H1 (cell line): ENCODE measurements around the gene MYRIP. TPM values are rescaled to one million over a fixed set of nuclear protein-coding genes. Genes with fewer than 3 reads are reported as not detected.

Experiments used
- CTCF ChIA-PET: fragments of 300-600 bp; sonication (Branson Sonifier 250); formaldehyde crosslinking; loops from one replicate; lab custom pipeline; 2021; ENCODE audit not compliant: partially characterized antibody; lab: Charles Lee
- POLR2A ChIA-PET: fragments of 300-600 bp; sonication (Branson Sonifier 250); formaldehyde crosslinking; loops from one replicate; lab custom pipeline; 2021; ENCODE audit warnings: inconsistent platforms; ENCODE audit not compliant: partially characterized antibody; lab: Charles Lee
- DNase-seq, 2 experiments: peaks; one replicate each; pipeline versions ENCODE4 v3.0.0 to v3.0.0-alpha.2; 2010 to 2022; ENCODE audit warnings: low spot score in 2 of 2, low read depth in 1 of 2, mixed read lengths in 1 of 2
- FAIRE-seq: peaks from 2 replicates; lab custom pipeline; 2011; peaks lifted over from hg19 to GRCh38; lab: Jason Lieb, UNC
- H2AFZ ChIP-seq: 2 replicates; pipeline ENCODE4 v1.8.1; 2012; ENCODE audit warnings: low read length, inconsistent platforms
- H2AK5ac ChIP-seq: 2 replicates; pipeline ENCODE4 v1.6.1; 2013; ENCODE audit warnings: low read depth, low read length
- H2BK120ac ChIP-seq: replicated peaks from 2 replicates; pipeline ENCODE3; 2013; ENCODE audit warnings: low read depth, low read length, inconsistent platforms
- H2BK12ac ChIP-seq: 2 replicates; pipeline ENCODE4 v1.6.1; 2013; ENCODE audit warnings: low read depth, low read length
- H2BK15ac ChIP-seq: 2 replicates; pipeline ENCODE4 v1.6.1; 2013; ENCODE audit warnings: low read length
- H2BK20ac ChIP-seq: 2 replicates; pipeline ENCODE4 v1.6.1; 2013; ENCODE audit warnings: low read length
- H2BK5ac ChIP-seq: 2 replicates; pipeline ENCODE4 v1.6.1; 2013; ENCODE audit warnings: low read depth, low read length
- H3K14ac ChIP-seq: 2 replicates; pipeline ENCODE4 v1.6.1; 2013; ENCODE audit warnings: inconsistent platforms; ENCODE audit not compliant: insufficient read length
- H3K18ac ChIP-seq: 2 replicates; pipeline ENCODE4 v1.6.1; 2013; ENCODE audit warnings: low read length; ENCODE audit errors: extremely low read depth
- H3K23ac ChIP-seq: 2 replicates; pipeline ENCODE4 v1.6.1; 2013; ENCODE audit warnings: inconsistent platforms; ENCODE audit not compliant: insufficient read length
- H3K23me2 ChIP-seq: 2 replicates; pipeline ENCODE4 v1.6.1; 2013; ENCODE audit warnings: low read depth, low read length
- H3K27ac ChIP-seq: 2 replicates; pipeline ENCODE4 v1.6.1; 2011; ENCODE audit warnings: low read depth, low read length, inconsistent platforms
- H3K27me3 ChIP-seq, 4 experiments: replicated peaks in 1 of 4; 1 replicate in 1 of 4; 2 replicates in 3 of 4; pipeline versions ENCODE4 v1.6.1 to v1.8.1; 2011 to 2013; ENCODE audit warnings: low read length in 3 of 4, mild to moderate bottlenecking in 3 of 4, inconsistent platforms in 2 of 4, mixed read lengths in 2 of 4, moderate library complexity in 1 of 4; ENCODE audit not compliant: control insufficient read depth in 3 of 4, insufficient read depth in 3 of 4; ENCODE audit errors: extremely low read depth in 1 of 4
- H3K36me3 ChIP-seq, 4 experiments: 2 replicates each; pipeline versions ENCODE4 v1.6.1 to v1.8.1; 2011 to 2013; ENCODE audit warnings: mild to moderate bottlenecking in 4 of 4, low read length in 3 of 4, moderate library complexity in 2 of 4, control low read depth in 1 of 4, inconsistent platforms in 1 of 4; ENCODE audit not compliant: insufficient read depth in 4 of 4, control insufficient read depth in 2 of 4
- H3K4ac ChIP-seq: replicated peaks from 2 replicates; pipeline ENCODE3; 2013; ENCODE audit warnings: low read length, low read depth, mixed read lengths, inconsistent platforms; ENCODE audit not compliant: insufficient read length
- H3K4me1 ChIP-seq, 4 experiments: replicated peaks in 1 of 4; 1 replicate in 1 of 4; 2 replicates in 3 of 4; pipeline versions ENCODE4 v1.6.1 to v1.8.1; 2011 to 2013; ENCODE audit warnings: low read length in 3 of 4, inconsistent platforms in 2 of 4, mixed read lengths in 1 of 4; ENCODE audit not compliant: insufficient read depth in 4 of 4, control insufficient read depth in 3 of 4
- H3K4me2 ChIP-seq, 2 experiments: 2 replicates each; pipeline versions ENCODE4 v1.6.1 to v1.8.1; 2011 to 2013; ENCODE audit warnings: low read depth in 2 of 2, low read length in 2 of 2, control low read depth in 1 of 2, inconsistent platforms in 1 of 2, mild to moderate bottlenecking in 1 of 2; ENCODE audit not compliant: insufficient read depth in 1 of 2
- H3K4me3 ChIP-seq, 4 experiments: fragments of 200-600, 300-600 bp in 1 of 4; sonication (generic), shearing (Covaris generic), sonication (Bioruptor Twin) in 1 of 4; 2 replicates each; pipeline versions ENCODE4 v1.5.1 to v1.8.1; 2011 to 2016; ENCODE audit warnings: low read length in 4 of 4, low read depth in 3 of 4, control low read depth in 2 of 4, inconsistent platforms in 2 of 4, mild to moderate bottlenecking in 2 of 4, mixed read lengths in 1 of 4, moderate library complexity in 1 of 4; ENCODE audit not compliant: insufficient read depth in 2 of 4; ENCODE audit errors: extremely low read depth in 1 of 4
- H3K56ac ChIP-seq: replicated peaks from 2 replicates; pipeline ENCODE3; 2013; ENCODE audit warnings: low read depth, mild to moderate bottlenecking, mixed read lengths, low read length, inconsistent platforms; ENCODE audit not compliant: insufficient read length
- H3K79me1 ChIP-seq: 2 replicates; pipeline ENCODE4 v1.6.1; 2013; ENCODE audit warnings: low read depth, low read length, control low read depth
- H3K79me2 ChIP-seq, 2 experiments: 2 replicates each; pipeline versions ENCODE4 v1.6.1 to v1.8.1; 2012 to 2013; ENCODE audit warnings: low read length in 2 of 2, mild to moderate bottlenecking in 2 of 2, inconsistent platforms in 1 of 2; ENCODE audit not compliant: insufficient read depth in 2 of 2, control insufficient read depth in 1 of 2
- H3K9ac ChIP-seq, 4 experiments: replicated peaks in 1 of 4; 1 replicate in 1 of 4; 2 replicates in 3 of 4; pipeline versions ENCODE4 v1.6.1 to v1.8.1; 2011 to 2013; ENCODE audit warnings: low read depth in 3 of 4, low read length in 3 of 4, control low read depth in 2 of 4, mild to moderate bottlenecking in 2 of 4, moderate library complexity in 2 of 4, inconsistent platforms in 1 of 4; ENCODE audit errors: extremely low read depth in 1 of 4
- H3K9me3 ChIP-seq, 2 experiments: 2 replicates each; pipeline versions ENCODE4 v1.6.1 to v1.8.1; 2012 to 2013; ENCODE audit warnings: mild to moderate bottlenecking in 2 of 2, moderate library complexity in 2 of 2, control low read depth in 1 of 2, inconsistent platforms in 1 of 2, low read depth in 1 of 2, low read length in 1 of 2, mixed read lengths in 1 of 2; ENCODE audit not compliant: insufficient read depth in 2 of 2
- H4K20me1 ChIP-seq, 2 experiments: replicated peaks in 1 of 2; 2 replicates each; pipeline versions ENCODE3 to v1.8.1; 2011 to 2013; ENCODE audit warnings: inconsistent platforms in 2 of 2, low read length in 2 of 2, mild to moderate bottlenecking in 1 of 2; ENCODE audit not compliant: insufficient read depth in 2 of 2, control insufficient read depth in 1 of 2
- H4K5ac ChIP-seq: 2 replicates; pipeline ENCODE4 v1.6.1; 2013; ENCODE audit warnings: low read length, low read depth, mixed read lengths, inconsistent platforms; ENCODE audit not compliant: insufficient read length
- H4K8ac ChIP-seq: 2 replicates; pipeline ENCODE4 v1.8.0; 2013; ENCODE audit warnings: mild to moderate bottlenecking, moderate library complexity, low read length, inconsistent platforms; ENCODE audit not compliant: insufficient read depth; ENCODE audit errors: extremely low read depth
- H4K91ac ChIP-seq: replicated peaks from 2 replicates; pipeline ENCODE3; 2013; ENCODE audit warnings: low read length, mixed read lengths, inconsistent platforms; ENCODE audit not compliant: insufficient read length
- BCL11A ChIP-seq, 2 experiments: IDR thresholded peaks; one replicate each; pipeline ENCODE4 v1.6.1; 2011; ENCODE audit warnings: low read depth in 2 of 2, low read length in 2 of 2, mild to moderate bottlenecking in 2 of 2
- CREB1 ChIP-seq: IDR thresholded peaks from 2 replicates; pipeline ENCODE4 v1.6.1; 2012; ENCODE audit warnings: inconsistent platforms
- EP300 ChIP-seq, 2 experiments: IDR thresholded peaks; 1 replicate in 1 of 2; 2 replicates in 1 of 2; pipeline ENCODE4 v1.6.1; 2011 to 2012; ENCODE audit warnings: low read depth in 2 of 2, low read length in 2 of 2, mild to moderate bottlenecking in 2 of 2, borderline replicate concordance in 1 of 2, inconsistent platforms in 1 of 2, moderate library complexity in 1 of 2
- EZH2 ChIP-seq: fragments of 200-600 bp; sonication (generic); IDR thresholded peaks from 2 replicates; pipeline ENCODE4 v1.7.1; 2012; ENCODE audit warnings: low read depth, mild to moderate bottlenecking, moderate library complexity, low read length, inconsistent platforms; ENCODE audit not compliant: severe bottlenecking
- POU5F1 ChIP-seq: IDR thresholded peaks from 2 replicates; pipeline ENCODE4 v1.6.1; 2011; ENCODE audit warnings: low read depth, mild to moderate bottlenecking, low read length, moderate library complexity
- RAD21 ChIP-seq, 2 experiments: IDR thresholded peaks in 1 of 2; conservative IDR thresholded peaks in 1 of 2; 2 replicates each; pipeline ENCODE4 v1.6.1; 2011; ENCODE audit warnings: low read depth in 2 of 2, low read length in 2 of 2, improper control_type of control experiment in 1 of 2, inconsistent platforms in 1 of 2, mild to moderate bottlenecking in 1 of 2, moderate library complexity in 1 of 2
- RXRA ChIP-seq: IDR thresholded peaks from 2 replicates; pipeline ENCODE4 v1.6.1; 2011; ENCODE audit warnings: low read depth, mild to moderate bottlenecking, low read length, moderate library complexity; ENCODE audit not compliant: insufficient read depth
- SIN3A ChIP-seq, 2 experiments: IDR thresholded peaks in 1 of 2; conservative IDR thresholded peaks in 1 of 2; 2 replicates each; pipeline ENCODE4 v1.6.1; 2011 to 2012; ENCODE audit warnings: low read length in 2 of 2, improper control_type of control experiment in 1 of 2, low read depth in 1 of 2, mild to moderate bottlenecking in 1 of 2
- TBP ChIP-seq: IDR thresholded peaks from 2 replicates; pipeline ENCODE4 v1.6.1; 2011; ENCODE audit warnings: low read depth, low read length, improper control_type of control experiment
- WGBS, 2 experiments: shearing (Covaris generic) in 1 of 2; methylation state at CpG; one replicate each; pipeline versions ENCODE4 v1.1.6 to v1.1.7; 2013 to 2015; ENCODE audit warnings: low lambda C conversion rate in 2 of 2, mixed read lengths in 2 of 2, inconsistent platforms in 1 of 2, low coverage in 1 of 2, missing lambda C conversion rate in 1 of 2; ENCODE audit not compliant: insufficient replicate concordance in 2 of 2, insufficient coverage in 1 of 2, insufficient read length in 1 of 2; ENCODE audit errors: extremely low coverage in 1 of 2, missing lambda C conversion rate in 1 of 2; 5-methylcytosine and 5-hydroxymethylcytosine counted together
- polyA plus RNA-seq, 7 experiments: library from polyadenylated mRNA; depleted of rRNA in 3 of 7; stranded (reverse) in 5 of 7; unstranded in 2 of 7; fragments of >200 nt in 5 of 7; fragments of 200-250 nt in 2 of 7; gene quantifications; 1 replicate in 5 of 7; 2 replicates in 1 of 7; 4 replicates in 1 of 7; pipeline versions ENCODE4 v1.2.1 to v1.2.3, GENCODE V29; 2011 to 2013; ENCODE audit warnings: missing spikeins in 2 of 7, mixed read lengths in 2 of 7
- total RNA-seq: library from RNA; stranded (reverse); fragmentation: NEBNext Ultra II Directional; extraction: Animal tissue kit (Norgen Biotek cat#: 25700); gene quantifications from 2 replicates; pipeline ENCODE4 v1.2.1, GENCODE V29; 2021
- TF ChIP-seq, protein P1 (sequence below): IDR thresholded peaks from 2 replicates; pipeline ENCODE4 v1.6.1; 2012; ENCODE audit warnings: inconsistent platforms

Gene MYRIP
- total and polyA plus RNA-seq, 2 of the 8 experiments (the other 6 are each of a cell fraction or from before 2014, with no cell fraction given): 0.54 to 4.3 TPM

DNA sequence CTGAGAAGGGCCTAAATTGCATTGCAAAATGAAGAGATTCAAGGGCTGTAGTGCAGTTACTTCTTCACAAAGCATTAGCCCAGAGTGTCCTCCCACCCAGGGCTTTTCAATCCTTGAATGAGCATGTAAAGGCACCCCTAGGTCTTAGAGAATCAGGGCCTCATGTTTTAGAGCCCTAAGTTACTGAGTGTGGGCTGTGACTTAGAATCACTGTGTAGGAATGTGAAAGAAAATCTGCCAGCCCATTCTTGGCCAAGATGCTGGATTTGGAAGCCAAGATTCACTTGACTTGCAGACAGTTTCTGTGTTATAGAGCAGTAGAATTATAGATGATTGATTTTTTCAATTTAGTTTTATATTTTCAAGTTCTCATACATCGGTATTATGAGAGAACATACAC, 153.2 kb downstream of the MYRIP start:
- Histone ChIP-seq H3K9me3 (no peaks in the 10 kb centered on the region), H2BK120ac (no peak overlapping the region), H3K79me2 (no peaks in the 10 kb centered on the region), H4K20me1 (peaks cover 0 to 2% of the 10 kb centered on the region in 2 experiments), H2BK5ac (no peak overlapping the region), H3K79me1 (no peaks in the 10 kb centered on the region), H3K14ac (no peak overlapping the region), H3K23ac (no peak overlapping the region), H4K5ac (no peak overlapping the region), H2AK5ac (no peak overlapping the region), H4K91ac (no peak overlapping the region), H2BK15ac (no peak overlapping the region), H3K27me3 (no peaks in the 10 kb centered on the region), H3K27ac (no peak overlapping the region), H3K56ac (no peak overlapping the region), H3K18ac (no peak overlapping the region), H3K36me3 (no peaks in the 10 kb centered on the region), H4K8ac (no peak overlapping the region), H3K4me1 (peaks cover 0 to 5% (median 3%) of the 10 kb centered on the region in 4 experiments; a peak in 1 of 7 replicates), H3K4me2 (no peak overlapping the region), H3K23me2 (no peaks in the 10 kb centered on the region), H2AFZ (no peak overlapping the region), H3K9ac (no peak overlapping the region), H2BK20ac (no peak overlapping the region), H3K4me3 (no peak overlapping the region), H3K4ac (no peak overlapping the region), H2BK12ac (no peak overlapping the region)
- ChIA-PET CTCF (interaction anchor here (1.3 kb wide), 1 partner anchor 151 kb away, joined by 3 read pairs; no protein-coding TSS in a partner anchor), POLR2A (no interaction called here)
- FAIRE-seq (no peak), DNase-seq (no peak)
- WGBS, 2 experiments: 95% methylated on average over 1 of the region's 1 CpG; no CpG with 5 or more reads in 1 of the 2 experiments
- no peak for TF ChIP-seq RAD21 (IDR thresholded peaks at IDR 0.05 in 1 of 2, conservative IDR thresholded peaks at IDR 0.05 in 1 of 2; ENCODE audit: low read depth in 2 of 2, low read length in 2 of 2)
- no peak for TF ChIP-seq TBP
- TF ChIP-seq CREB1: no peak
- no peak for TF ChIP-seq RXRA
- TF ChIP-seq POU5F1: no peak
- no peak for TF ChIP-seq BCL11A (IDR thresholded peaks at IDR 0.05; ENCODE audit: low read depth in 2 of 2, low read length in 2 of 2)
- TF ChIP-seq, protein P1, sequence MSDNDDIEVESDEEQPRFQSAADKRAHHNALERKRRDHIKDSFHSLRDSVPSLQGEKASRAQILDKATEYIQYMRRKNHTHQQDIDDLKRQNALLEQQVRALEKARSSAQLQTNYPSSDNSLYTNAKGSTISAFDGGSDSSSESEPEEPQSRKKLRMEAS: no peak
- TF ChIP-seq SIN3A (conservative IDR thresholded peaks at IDR 0.05 in 1 of 2, IDR thresholded peaks at IDR 0.05 in 1 of 2; ENCODE audit: low read depth in 1 of 2, low read length in 2 of 2): no peak
- TF ChIP-seq EP300 (IDR thresholded peaks at IDR 0.05; ENCODE audit: borderline replicate concordance in 1 of 2, low read depth in 2 of 2, low read length in 2 of 2): no peak
- TF ChIP-seq EZH2: no peak
